Activated CD8-positive, alpha-beta memory T cell treated with anti-CD3 and anti-CD28 coated beads for 36 hours (primary cell): ENCODE measurements around the gene ATP11A. TPM values are rescaled to one million over a fixed set of nuclear protein-coding genes. Genes with fewer than 3 reads are reported as not detected.
"Not testable (repeated sequence)": the region's sequence is repeated elsewhere in the genome, so short reads cannot be mapped to it uniquely, and the experiment has no call there.

Experiments
- CTCF ChIA-PET: fragments of 350-600 bp; sonication (Branson Sonifier 250); formaldehyde crosslinking; loops from one replicate; lab custom pipeline; 2021; ENCODE audit warnings: antibody characterized with exemption; lab: Charles Lee
- POLR2A ChIA-PET: fragments of 350-600 bp; sonication (Branson Sonifier 250); formaldehyde crosslinking; loops from one replicate; lab custom pipeline; 2021; ENCODE audit warnings: antibody characterized with exemption; lab: Charles Lee
- total RNA-seq, 2 experiments: library from RNA; stranded (reverse); gene quantifications; one replicate each; pipeline ENCODE4 v1.2.3, GENCODE V29; 2021

The ATP11A gene
- total RNA-seq, 2 experiments from 2014 or later: 35.9 to 40.1 TPM

DNA sequence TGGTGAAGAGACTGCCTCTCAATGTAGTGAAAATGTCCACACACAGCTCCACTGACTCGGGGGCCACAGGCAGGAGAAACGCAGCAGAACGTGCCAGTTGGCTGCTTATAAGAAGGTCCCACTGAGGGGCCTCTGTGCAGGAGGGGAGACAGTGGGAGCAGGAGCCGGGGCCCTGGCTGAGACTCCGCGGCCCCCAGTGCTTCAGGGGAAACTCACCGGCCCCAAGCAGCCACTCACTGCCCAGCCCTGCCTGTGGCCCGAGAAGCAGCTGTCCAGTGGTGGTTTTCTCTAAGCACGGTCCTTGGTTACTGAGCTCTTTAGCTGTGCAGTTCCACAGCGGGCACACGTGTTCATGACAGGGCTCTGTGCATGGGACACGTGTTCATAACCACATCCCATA is 187.2 kb downstream of the ATP11A start:
- ChIA-PET POLR2A (no interaction called here), CTCF (no interaction called here)

GRCh38 chr13:112877539-112877938 is 187.7 kb downstream of the ATP11A start:
- CTCF ChIA-PET: no interaction called here
- POLR2A ChIA-PET: no interaction called here

- ChIA-PET CTCF (no interaction called here), POLR2A (no interaction called here)
These were observed 188.4 kb downstream of the ATP11A start for GRCh38 chr13:112877976-112878955.

DNA sequence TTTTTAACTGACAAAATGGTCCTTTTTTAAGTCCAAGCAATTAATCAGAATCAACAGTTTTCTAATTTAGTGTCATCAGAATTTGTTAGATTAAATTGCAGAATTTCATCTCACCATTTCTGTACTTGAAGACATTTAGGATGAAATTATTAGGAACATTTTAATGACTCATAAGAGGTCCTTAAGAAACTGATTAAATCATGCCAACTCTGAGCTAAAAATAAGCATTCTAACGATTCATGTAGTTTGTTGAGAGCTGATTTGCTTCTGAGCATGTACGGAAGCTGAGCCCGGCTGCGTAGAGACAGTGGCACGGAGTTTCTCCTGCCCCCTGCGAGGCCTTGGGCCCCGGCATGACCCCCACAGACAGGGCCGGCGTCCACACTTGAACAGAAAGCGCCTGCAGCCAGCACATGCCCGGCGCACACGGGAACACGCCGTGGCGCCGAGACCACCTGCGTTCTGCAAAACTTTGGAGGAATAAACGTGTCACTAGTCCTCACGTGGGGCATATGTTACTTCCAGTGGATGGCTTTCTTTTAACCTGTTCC is 189.5 kb downstream of the ATP11A start:
- ChIA-PET CTCF (no interaction called here), POLR2A (no interaction called here)

DNA sequence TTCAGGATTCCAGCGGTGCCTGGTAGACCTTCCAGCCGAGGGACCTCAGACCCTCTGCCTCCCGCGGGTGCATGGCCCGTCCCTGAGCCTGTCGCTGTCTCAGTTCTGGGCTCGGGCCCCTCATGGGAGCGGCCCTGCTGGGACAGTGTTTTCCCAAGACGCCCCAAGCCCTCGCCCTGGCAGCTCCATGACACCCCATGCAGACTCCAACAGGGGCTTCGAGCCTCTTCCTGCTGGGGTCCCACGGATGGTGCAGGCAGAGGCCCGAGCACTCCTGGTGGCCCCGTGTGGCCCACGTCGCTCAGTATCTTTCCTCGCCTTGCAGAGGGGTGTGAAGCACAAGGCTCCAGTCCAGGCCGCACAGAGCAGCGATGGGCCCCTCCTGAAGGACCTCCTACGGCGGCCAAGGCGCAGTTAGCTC is 190.4 kb downstream of the ATP11A start:
- ChIA-PET CTCF (no interaction called here), POLR2A (no interaction called here)

- POLR2A ChIA-PET: no interaction called here
- CTCF ChIA-PET: no interaction called here
These were observed 191.2 kb downstream of the ATP11A start for GRCh38 chr13:112880976-112881540.

DNA sequence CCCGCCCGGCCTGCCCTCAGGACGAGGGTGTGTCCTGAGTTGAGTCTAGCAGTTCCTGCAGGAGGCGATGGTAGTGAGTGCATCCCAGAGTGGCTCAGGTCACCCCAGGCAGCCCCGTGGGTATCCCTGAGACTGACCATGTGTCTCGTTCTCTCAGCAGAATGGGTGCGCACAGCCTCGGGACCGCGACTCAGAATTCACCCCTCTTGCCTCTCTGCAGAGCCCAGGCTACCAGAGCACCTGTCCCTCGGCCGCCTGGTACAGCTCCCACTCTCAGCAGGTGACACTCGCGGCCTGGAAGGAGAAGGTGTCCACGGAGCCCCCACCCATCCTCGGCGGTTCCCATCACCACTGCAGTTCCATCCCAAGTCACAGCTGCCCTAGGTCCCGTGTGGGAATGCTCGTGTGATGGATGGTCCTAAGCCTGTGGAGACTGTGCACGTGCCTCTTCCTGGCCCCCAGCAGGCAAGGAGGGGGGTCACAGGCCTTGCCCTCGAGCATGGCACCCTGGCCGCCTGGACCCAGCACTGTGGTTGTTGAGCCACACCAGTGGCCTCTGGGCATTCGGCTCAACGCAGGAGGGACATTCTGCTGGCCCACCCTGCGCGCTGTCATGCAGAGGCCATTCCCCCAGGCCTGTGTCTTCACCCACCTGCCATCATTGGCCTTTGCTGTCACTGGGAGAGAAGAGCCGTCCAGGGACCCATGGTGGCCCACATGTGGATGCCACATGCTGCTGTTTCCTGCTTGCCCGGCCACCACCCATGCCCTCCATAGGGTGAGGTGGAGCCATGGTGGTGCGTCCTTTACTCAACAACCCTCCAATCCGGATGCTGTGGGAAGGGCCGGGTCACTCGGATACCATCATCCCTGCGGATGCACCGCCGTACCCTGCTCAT is 192.1 kb downstream of the ATP11A start:
- ChIA-PET POLR2A (no interaction called here), CTCF (no interaction called here)

GRCh38 chr13:112882555-112883024 is 192.8 kb downstream of the ATP11A start:
- CTCF ChIA-PET: no interaction called here
- POLR2A ChIA-PET: no interaction called here

GRCh38 chr13:112883241-112883945 is 193.6 kb downstream of the ATP11A start:
- CTCF ChIA-PET: no interaction called here
- POLR2A ChIA-PET: no interaction called here

- POLR2A ChIA-PET, CTCF ChIA-PET: not testable (repeated sequence)
These were observed 194.9 kb downstream of the ATP11A start for GRCh38 chr13:112884700-112885099.

- CTCF ChIA-PET: no interaction called here
- POLR2A ChIA-PET: interaction anchor here (0.6 kb wide), 1 partner anchor 204 kb away, joined by 4 read pairs; no protein-coding TSS in a partner anchor
These were observed 195.5 kb downstream of the ATP11A start for GRCh38 chr13:112885242-112885781.

- ChIA-PET CTCF (no interaction called here), POLR2A (interaction anchor here (0.6 kb wide), 1 partner anchor 205 kb away, joined by 4 read pairs; no protein-coding TSS in a partner anchor)
These were observed 196.0 kb downstream of the ATP11A start for GRCh38 chr13:112885782-112886268.

DNA sequence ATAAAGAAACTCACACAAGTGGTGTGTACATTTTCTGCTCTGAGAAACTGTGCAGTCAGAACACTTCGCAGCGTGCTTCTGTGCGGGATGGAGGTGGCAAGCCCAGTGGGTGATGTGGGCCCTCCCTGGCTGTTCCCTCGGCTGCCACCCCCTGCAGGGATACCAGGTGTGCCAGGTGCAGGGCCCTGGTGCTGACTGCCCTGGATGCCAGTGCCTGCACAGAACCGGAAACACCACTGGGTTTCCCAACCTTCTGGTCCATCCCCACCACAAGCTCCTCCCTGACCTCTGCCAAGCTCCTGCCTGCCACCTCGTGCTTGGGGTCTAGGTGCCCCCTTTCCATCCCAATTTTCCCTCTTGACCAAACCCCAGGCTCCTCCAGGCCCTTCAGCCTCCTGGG is 197.3 kb downstream of the ATP11A start:
- ChIA-PET CTCF (interaction anchor here (0.6 kb wide), 1 partner anchor 59 kb away, joined by 3 read pairs; no protein-coding TSS in a partner anchor), POLR2A (no interaction called here)

- CTCF ChIA-PET: no interaction called here
- POLR2A ChIA-PET: no interaction called here
These were observed 197.7 kb downstream of the ATP11A start for GRCh38 chr13:112887557-112887991.

GRCh38 chr13:112888238-112889111 is 198.6 kb downstream of the ATP11A start:
- ChIA-PET CTCF (no interaction called here), POLR2A (no interaction called here)

DNA sequence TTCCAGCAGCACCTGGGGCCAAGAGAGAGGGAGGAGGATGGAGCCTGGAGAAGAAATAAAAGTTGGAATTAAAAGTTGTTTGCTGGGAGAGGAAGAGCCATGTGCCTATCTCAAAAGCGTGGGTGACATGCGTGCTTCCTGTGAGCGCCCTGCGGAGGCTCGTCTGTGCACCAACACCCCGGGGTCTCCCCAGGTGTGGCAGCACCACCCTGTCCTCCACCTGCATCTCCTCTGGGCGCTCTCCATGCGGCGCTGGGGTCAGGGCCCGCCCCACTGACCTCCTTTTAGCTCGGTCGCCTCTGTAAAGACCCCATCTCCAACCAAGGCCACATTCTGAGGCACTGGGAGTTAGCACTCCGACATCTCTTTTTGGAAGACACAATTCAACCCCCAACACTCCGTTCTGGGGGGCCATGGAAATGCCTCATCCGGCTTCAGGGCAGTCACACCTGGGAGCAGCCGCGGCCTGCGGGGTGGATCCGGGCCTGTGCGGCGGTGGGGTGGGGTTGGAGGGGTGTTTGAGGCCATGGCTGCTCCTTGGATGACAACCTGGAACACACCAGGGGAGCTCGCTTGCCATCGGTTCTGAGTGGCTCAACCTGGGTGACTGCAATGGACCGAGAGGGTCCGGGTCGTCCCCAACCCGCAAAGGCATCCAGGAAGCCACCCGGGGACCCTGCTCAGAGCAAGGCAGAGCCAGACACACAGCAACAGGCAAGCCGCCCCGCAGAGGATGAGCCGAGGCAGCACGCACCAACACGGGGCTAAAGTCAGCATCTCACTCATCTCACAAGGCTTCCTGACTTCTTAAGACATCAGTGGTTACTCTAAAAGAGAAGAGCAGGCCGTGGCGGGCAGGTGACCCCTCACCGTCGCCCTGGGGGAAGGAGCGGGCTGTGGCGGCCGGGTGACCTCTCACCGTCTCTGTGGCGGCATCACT is 199.8 kb downstream of the ATP11A start:
- ChIA-PET CTCF (no interaction called here), POLR2A (no interaction called here)
